Measurements from ENCODE around the gene DDAH1.

Gene DDAH1

GRCh38 chr1:85313888-85314696, 150.9 kb downstream of the DDAH1 start:
- no peaks in the 10 kb centered on the region for H3K79me2 ChIP-seq (ENCODE audit: low read length)
- no peak overlapping the region for H2AFZ ChIP-seq (ENCODE audit: low read depth, low read length)
- H4K20me1 ChIP-seq (ENCODE audit: insufficient read depth, low read length), result no peaks in the 10 kb centered on the region
- no peak for TF ChIP-seq CTCF (IDR thresholded peaks at IDR 0.05; ENCODE audit: low read depth, low read length)
- no peak for TF ChIP-seq EZH2phosphoT487 (IDR thresholded peaks at IDR 0.05; ENCODE audit: low read depth)
- no peaks in the 10 kb centered on the region for H3K9me3 ChIP-seq (ENCODE audit: insufficient read depth, low read length)
- H3K4me2 ChIP-seq (ENCODE audit: low read length), result no peak overlapping the region
- no peaks in the 10 kb centered on the region for H3K4me1 ChIP-seq (ENCODE audit: low read length)
- H3K9ac ChIP-seq (ENCODE audit: low read length), result no peak overlapping the region
- H3K27ac ChIP-seq (ENCODE audit: low read length), result no peak overlapping the region
- H3K36me3 ChIP-seq (replicated peaks; ENCODE audit: low read depth, low read length), result no peaks in the 10 kb centered on the region
- H3K4me3 ChIP-seq (ENCODE audit: low read length), result no peak overlapping the region
- peaks cover 17% of the 10 kb centered on the region for H3K27me3 ChIP-seq (ENCODE audit: low read depth, low read length)

- Histone ChIP-seq H3K9ac (ENCODE audit: low read length) (no peak overlapping the region), H3K4me1 (ENCODE audit: low read length) (peaks cover 8% of the 10 kb centered on the region), H3K27me3 (ENCODE audit: low read depth, low read length) (peaks cover 20% of the 10 kb centered on the region), H2AFZ (ENCODE audit: low read depth, low read length) (no peak overlapping the region), H3K79me2 (ENCODE audit: low read length) (no peaks in the 10 kb centered on the region), H4K20me1 (ENCODE audit: insufficient read depth, low read length) (no peaks in the 10 kb centered on the region), H3K27ac (ENCODE audit: low read length) (no peak overlapping the region), H3K4me3 (ENCODE audit: low read length) (no peak overlapping the region), H3K36me3 (replicated peaks; ENCODE audit: low read depth, low read length) (no peaks in the 10 kb centered on the region), H3K9me3 (ENCODE audit: insufficient read depth, low read length) (no peaks in the 10 kb centered on the region), H3K4me2 (ENCODE audit: low read length) (no peak overlapping the region)
- TF ChIP-seq CTCF (IDR thresholded peaks at IDR 0.05; ENCODE audit: low read depth, low read length), result no peak
- TF ChIP-seq EZH2phosphoT487 (IDR thresholded peaks at IDR 0.05; ENCODE audit: low read depth), result no peak
Measured at GRCh38 chr1:85311818-85312217, 153.1 kb downstream of the DDAH1 start.

- H2AFZ ChIP-seq (ENCODE audit: low read depth, low read length), result no peak overlapping the region
- H3K79me2 ChIP-seq (ENCODE audit: low read length), result no peaks in the 10 kb centered on the region
- peak overlapping the region; percentile 76 for H3K4me3 ChIP-seq (ENCODE audit: low read length)
- H3K27me3 ChIP-seq (ENCODE audit: low read depth, low read length), result peaks cover 20% of the 10 kb centered on the region
- no peaks in the 10 kb centered on the region for H3K9me3 ChIP-seq (ENCODE audit: insufficient read depth, low read length)
- no peaks in the 10 kb centered on the region for H3K36me3 ChIP-seq (replicated peaks; ENCODE audit: low read depth, low read length)
- TF ChIP-seq CTCF (IDR thresholded peaks at IDR 0.05; ENCODE audit: low read depth, low read length), result no peak
- no peak for TF ChIP-seq EZH2phosphoT487 (IDR thresholded peaks at IDR 0.05; ENCODE audit: low read depth)
- peaks cover 8% of the 10 kb centered on the region for H3K4me1 ChIP-seq (ENCODE audit: low read length)
- H3K27ac ChIP-seq (ENCODE audit: low read length), result no peak overlapping the region
- H3K9ac ChIP-seq (ENCODE audit: low read length), result no peak overlapping the region
- no peaks in the 10 kb centered on the region for H4K20me1 ChIP-seq (ENCODE audit: insufficient read depth, low read length)
- peak overlapping the region; percentile 99 for H3K4me2 ChIP-seq (ENCODE audit: low read length)
Measured at GRCh38 chr1:85308833-85309350, 156.1 kb downstream of the DDAH1 start.

- Histone ChIP-seq H3K4me2 (ENCODE audit: low read length) (peak overlapping the region; percentile 99), H3K9ac (ENCODE audit: low read length) (peak overlapping the region; percentile 14; the same call in 1 of the 2 replicates), H4K20me1 (ENCODE audit: insufficient read depth, low read length) (no peaks in the 10 kb centered on the region), H3K4me1 (ENCODE audit: low read length) (peaks cover 8% of the 10 kb centered on the region), H3K79me2 (ENCODE audit: low read length) (no peaks in the 10 kb centered on the region), H3K4me3 (ENCODE audit: low read length) (peak overlapping the region; percentile 76), H3K9me3 (ENCODE audit: insufficient read depth, low read length) (no peaks in the 10 kb centered on the region), H2AFZ (ENCODE audit: low read depth, low read length) (no peak overlapping the region), H3K36me3 (replicated peaks; ENCODE audit: low read depth, low read length) (no peaks in the 10 kb centered on the region), H3K27me3 (ENCODE audit: low read depth, low read length) (peaks cover 20% of the 10 kb centered on the region), H3K27ac (ENCODE audit: low read length) (no peak overlapping the region)
- TF ChIP-seq EZH2phosphoT487 (IDR thresholded peaks at IDR 0.05; ENCODE audit: low read depth) (no peak), CTCF (IDR thresholded peaks at IDR 0.05; ENCODE audit: low read depth, low read length) (peak; percentile 89)
Measured at GRCh38 chr1:85307987-85308832, 156.7 kb downstream of the DDAH1 start.
